Testis (tissue), 3 donors: ENCODE measurements around the gene RAD1. TPM values are rescaled to one million over a fixed set of nuclear protein-coding genes. Genes with fewer than 3 reads are reported as not detected.
A peak's percentile ranks its signal among the peaks of the same experiment; 100 is the strongest.

ENCODE experiments used
- DNase-seq: peaks from one replicate; pipeline ENCODE4 v3.0.0-alpha.2; 2019
- H3K27ac ChIP-seq, 2 donors: fragments of 200-600 bp; sonication (generic); one replicate each; pipeline ENCODE4 v1.5.1; 2019
- H3K27me3 ChIP-seq: fragments of 200-600 bp; sonication (generic); one replicate; pipeline ENCODE4 v1.5.1; 2019
- H3K36me3 ChIP-seq: fragments of 200-600 bp; sonication (generic); one replicate; pipeline ENCODE4 v1.5.1; 2017; ENCODE audit warnings: low read depth; ENCODE audit errors: missing control alignments
- H3K4me1 ChIP-seq: fragments of 200-600 bp; sonication (generic); one replicate; pipeline ENCODE4 v1.5.1; 2019
- H3K4me3 ChIP-seq, 2 donors: fragments of 200-600 bp; sonication (generic); one replicate each; pipeline ENCODE4 v1.5.1; 2017 to 2019
- H3K9me3 ChIP-seq: fragments of 200-600 bp; sonication (generic); one replicate; pipeline ENCODE4 v1.5.1; 2017
- CTCF ChIP-seq, 3 experiments: fragments of 450-650 bp in 2 of 3; fragments of 200-600 bp in 1 of 3; sonication (generic) in 1 of 3; IDR thresholded peaks; one replicate each; pipeline ENCODE4 v1.5.1; 2016 to 2019; ENCODE audit warnings: antibody characterized with exemption in 3 of 3, mild to moderate bottlenecking in 2 of 3, moderate library complexity in 1 of 3
- POLR2A ChIP-seq: fragments of 450-650 bp; IDR thresholded peaks from one replicate; pipeline ENCODE4 v1.6.1; 2017; ENCODE audit warnings: antibody characterized with exemption, mild to moderate bottlenecking, moderate library complexity
- WGBS, 2 donors: methylation state at CpG; one replicate each; pipeline ENCODE4 v1.1.5; 2018; 5-methylcytosine and 5-hydroxymethylcytosine counted together
- intact Hi-C: fragments of 100-400 bp; cut with DNase I; formaldehyde crosslinking; loops from one replicate; pipeline ENCODE4 v1.15.1; 2023; ENCODE audit warnings: low total_unique reads
- polyA plus RNA-seq: library from polyadenylated mRNA; stranded (reverse); fragments of 350-450 nt; fragmentation: Illumina TruSeq; extraction: RNeasy Lipid Tissue Mini Kit (QIAGEN cat#74804); gene quantifications from one replicate; pipeline ENCODE4 v1.2.3, GENCODE V29; 2014; ENCODE audit warnings: low read depth, low replicate concordance; ENCODE audit not compliant: insufficient read depth
- total RNA-seq, 2 donors: library from RNA; depleted of rRNA; stranded (reverse); fragments of >200 nt; gene quantifications; one replicate each; pipeline ENCODE4 v1.2.3, GENCODE V29; 2016

The RAD1 gene
- total and polyA plus RNA-seq, 3 donors from 2014 or later = 41.4 to 45.7 (median 45.5) TPM

GRCh38 chr5:34930462-34930844 is 15.1 kb upstream of the RAD1 start:
- DNase-seq = no peak
- H3K4me3 ChIP-seq = peak overlapping the region; percentile 84 to 93
- peak overlapping the region; percentile 92 to 96 for H3K27ac ChIP-seq
- H3K9me3 ChIP-seq = no peaks in the 10 kb centered on the region
- 2 to 3% methylated on average over 3 of the region's 3 CpGs for WGBS, 2 donors
- peaks cover 15% of the 10 kb centered on the region for H3K4me1 ChIP-seq
- H3K36me3 ChIP-seq = no peaks in the 10 kb centered on the region
- no peak for TF ChIP-seq CTCF (IDR thresholded peaks at IDR 0.05)
- TF ChIP-seq POLR2A = no peak
- no peaks in the 10 kb centered on the region for H3K27me3 ChIP-seq
- intact Hi-C loops = no loop called here

GRCh38 chr5:34929720-34930461 is 14.6 kb upstream of the RAD1 start:
- peak; percentile 90 for DNase-seq
- Histone ChIP-seq H3K4me1 (peaks cover 15% of the 10 kb centered on the region), H3K27ac (peak overlapping the region; percentile 92 to 96), H3K36me3 (no peaks in the 10 kb centered on the region), H3K9me3 (no peaks in the 10 kb centered on the region), H3K4me3 (peak overlapping the region; percentile 84 to 93), H3K27me3 (no peaks in the 10 kb centered on the region)
- WGBS, 2 donors = 1 to 2% methylated on average over 26 to 56 of the region's 70 CpGs
- intact Hi-C loops = no loop called here
- TF ChIP-seq CTCF (IDR thresholded peaks at IDR 0.05) (no peak), POLR2A (no peak)

GRCh38 chr5:34929134-34929719 is 13.9 kb upstream of the RAD1 start, which contains the start of gene DNAJC21:
Gene DNAJC21, plus strand, starts transcription at chr5:34929559. Its CDS starts 261 bp downstream, at chr5:34929820.
- WGBS, 2 donors = 1% methylated on average over 43 to 63 of the region's 63 CpGs
- Histone ChIP-seq H3K9me3 (no peaks in the 10 kb centered on the region), H3K27me3 (no peaks in the 10 kb centered on the region), H3K36me3 (no peaks in the 10 kb centered on the region), H3K4me3 (peak within 1 kb of the TSS; percentile 84 to 93), H3K4me1 (peaks cover 15% of the 10 kb centered on the region), H3K27ac (peak within 1 kb of the TSS; percentile 92 to 96)
- peak; percentile 98 for DNase-seq
- intact Hi-C loops = no loop called here
- TF ChIP-seq CTCF (IDR thresholded peaks at IDR 0.05) (no peak), POLR2A (no peak)

- no peak for DNase-seq
- TF ChIP-seq POLR2A (no peak), CTCF (IDR thresholded peaks at IDR 0.05) (no peak)
- Histone ChIP-seq H3K4me1 (peaks cover 15% of the 10 kb centered on the region), H3K9me3 (no peaks in the 10 kb centered on the region), H3K27me3 (no peaks in the 10 kb centered on the region), H3K4me3 (no peak overlapping the region), H3K27ac (peak overlapping the region in 1 of 2 donors; percentile 96), H3K36me3 (no peaks in the 10 kb centered on the region)
- WGBS, 2 donors = 68 to 80% methylated on average over 5 of the region's 5 CpGs
- intact Hi-C loops = no loop called here
Observed at GRCh38 chr5:34928267-34928666, 13.0 kb upstream of the RAD1 start.
